Panc1 (cell line): ENCODE results near the gene TNN. TPM values are rescaled to one million over a fixed set of nuclear protein-coding genes. Genes with fewer than 3 reads are reported as not detected.

ENCODE experiments used
- ATAC-seq: fragments of 200-7000 bp; cut with Tn5 transposase; 2 replicates; pipeline ENCODE4 v1.9.1; 2020; ENCODE audit warnings: mild to moderate bottlenecking, moderate library complexity
- BruUV-seq: library from RNA; stranded (reverse); fragments of 400-500 nt; replicated peaks from 2 replicates; lab custom pipeline; 2021; lab: Mats Ljungman, UMichigan
- CTCF ChIA-PET: fragments of 300-600 bp; sonication (Branson Sonifier 250); formaldehyde crosslinking; loops from one replicate; lab custom pipeline; 2022; ENCODE audit warnings: antibody characterized with exemption; lab: Charles Lee
- POLR2A ChIA-PET: fragments of 300-600 bp; sonication (Branson Sonifier 250); formaldehyde crosslinking; loops from one replicate; lab custom pipeline; 2022; ENCODE audit warnings: antibody characterized with exemption; lab: Charles Lee
- DNase-seq: peaks from one replicate; pipeline ENCODE4 v3.0.0-alpha.2; 2010; ENCODE audit warnings: low read depth, low spot score
- H3K27ac ChIP-seq: 2 replicates; pipeline ENCODE4 v1.5.1; 2011; ENCODE audit warnings: mild to moderate bottlenecking, low read length, inconsistent platforms
- H3K27me3 ChIP-seq: fragments of 200-500 bp; sonication (Bioruptor generic); 2 replicates; pipeline ENCODE4 v1.6.0; 2014; ENCODE audit warnings: low read length, inconsistent platforms; ENCODE audit not compliant: control insufficient read depth, insufficient read depth
- H3K36me3 ChIP-seq: fragments of 200-500 bp; sonication (Bioruptor generic); 2 replicates; pipeline ENCODE4 v1.5.1; 2014; ENCODE audit warnings: inconsistent platforms, mild to moderate bottlenecking, low read length, moderate library complexity; ENCODE audit not compliant: control insufficient read depth, insufficient read depth
- H3K4me1 ChIP-seq: 2 replicates; pipeline ENCODE4 v1.5.1; 2011; ENCODE audit warnings: inconsistent platforms, mild to moderate bottlenecking, low read length, moderate library complexity; ENCODE audit not compliant: control insufficient read depth, insufficient read depth
- H3K4me3 ChIP-seq, 2 experiments: 2 replicates each; pipeline ENCODE4 v1.5.1; 2011 to 2012; ENCODE audit warnings: low read depth in 2 of 2, low read length in 2 of 2, mild to moderate bottlenecking in 2 of 2, inconsistent platforms in 1 of 2, moderate library complexity in 1 of 2
- H3K9me3 ChIP-seq: fragments of 200-500 bp; sonication (Bioruptor generic); 2 replicates; pipeline ENCODE4 v1.5.1; 2014; ENCODE audit warnings: low read depth, mild to moderate bottlenecking, inconsistent platforms, low read length, moderate library complexity; ENCODE audit not compliant: control insufficient read depth, insufficient read depth
- POLR2AphosphoS5 ChIP-seq: IDR thresholded peaks from 2 replicates; pipeline ENCODE4 v1.6.1; 2012; ENCODE audit warnings: mild to moderate bottlenecking, low read depth, low read length, moderate library complexity
- SIN3A ChIP-seq: IDR thresholded peaks from 2 replicates; pipeline ENCODE4 v1.6.1; 2012; ENCODE audit warnings: low read depth, mild to moderate bottlenecking, low read length, moderate library complexity, borderline replicate concordance; ENCODE audit not compliant: insufficient read depth
- TCF7L2 ChIP-seq: IDR thresholded peaks from 2 replicates; pipeline ENCODE4 v1.6.1; 2011; ENCODE audit warnings: mild to moderate bottlenecking, low read depth, low read length, inconsistent platforms
- in situ Hi-C: cut with HindIII; loops from 2 replicates; pipeline ENCODE4 v1.10.0; 2016; ENCODE audit warnings: low sequenced_read_pairs, low pct_unique_long_range_greater_than_20kb
- intact Hi-C: fragments of 100-400 bp; cut with micrococcal nuclease; formaldehyde crosslinking; loops from one replicate; pipeline ENCODE4 v1.10.0; 2022; ENCODE audit not compliant: unreplicated experiment
- total RNA-seq: library from RNA; stranded (reverse); gene quantifications from one replicate; pipeline ENCODE4 v1.2.1, GENCODE V29; 2021; ENCODE audit not compliant: unreplicated experiment
- TF ChIP-seq, protein P1 (sequence below), 2 experiments: IDR thresholded peaks; 2 replicates each; pipeline ENCODE4 v1.6.1; 2011 to 2012; ENCODE audit warnings: low read depth in 2 of 2, control low read depth in 1 of 2, low read length in 1 of 2, mild to moderate bottlenecking in 1 of 2, moderate library complexity in 1 of 2; ENCODE audit not compliant: insufficient read depth in 1 of 2
- TF ChIP-seq, protein P2 (sequence below): fragments of 450-650 bp; IDR thresholded peaks from 2 replicates; pipeline ENCODE4 v1.5.1; 2017; ENCODE audit warnings: mild to moderate bottlenecking

Gene TNN
- total RNA-seq, 1 experiment from 2014 or later, result not detected

DNA sequence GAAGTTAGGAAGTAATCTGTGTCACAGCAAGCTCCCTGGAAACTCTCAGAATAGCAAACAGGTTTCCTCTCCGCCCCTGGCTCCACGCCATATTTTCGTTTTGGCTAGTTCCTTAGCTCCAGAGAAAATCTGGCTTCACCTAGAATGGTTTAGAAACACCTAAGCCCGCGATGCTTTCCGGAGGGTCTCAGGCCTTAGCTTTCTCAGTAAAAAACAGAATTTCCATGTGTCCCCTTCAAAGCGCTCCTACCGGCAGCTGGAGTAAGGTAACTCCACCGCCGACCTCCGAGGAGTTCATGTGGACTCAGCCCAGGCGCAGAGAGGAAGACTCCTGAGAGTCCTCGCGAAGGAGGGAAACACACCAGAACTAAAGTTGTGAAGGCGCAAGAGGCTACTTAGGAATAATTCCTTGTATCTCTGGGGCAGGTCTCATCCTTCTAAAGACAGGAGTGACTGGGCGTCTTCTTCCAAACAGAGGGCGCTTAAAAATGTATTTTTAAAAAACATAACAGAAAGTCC lies 124.5 kb downstream of the TNN start:
- peak overlapping the region; percentile 39 to 65 for H3K4me3 ChIP-seq
- BruUV-seq, result no TSS peak
- TF ChIP-seq, protein P1, sequence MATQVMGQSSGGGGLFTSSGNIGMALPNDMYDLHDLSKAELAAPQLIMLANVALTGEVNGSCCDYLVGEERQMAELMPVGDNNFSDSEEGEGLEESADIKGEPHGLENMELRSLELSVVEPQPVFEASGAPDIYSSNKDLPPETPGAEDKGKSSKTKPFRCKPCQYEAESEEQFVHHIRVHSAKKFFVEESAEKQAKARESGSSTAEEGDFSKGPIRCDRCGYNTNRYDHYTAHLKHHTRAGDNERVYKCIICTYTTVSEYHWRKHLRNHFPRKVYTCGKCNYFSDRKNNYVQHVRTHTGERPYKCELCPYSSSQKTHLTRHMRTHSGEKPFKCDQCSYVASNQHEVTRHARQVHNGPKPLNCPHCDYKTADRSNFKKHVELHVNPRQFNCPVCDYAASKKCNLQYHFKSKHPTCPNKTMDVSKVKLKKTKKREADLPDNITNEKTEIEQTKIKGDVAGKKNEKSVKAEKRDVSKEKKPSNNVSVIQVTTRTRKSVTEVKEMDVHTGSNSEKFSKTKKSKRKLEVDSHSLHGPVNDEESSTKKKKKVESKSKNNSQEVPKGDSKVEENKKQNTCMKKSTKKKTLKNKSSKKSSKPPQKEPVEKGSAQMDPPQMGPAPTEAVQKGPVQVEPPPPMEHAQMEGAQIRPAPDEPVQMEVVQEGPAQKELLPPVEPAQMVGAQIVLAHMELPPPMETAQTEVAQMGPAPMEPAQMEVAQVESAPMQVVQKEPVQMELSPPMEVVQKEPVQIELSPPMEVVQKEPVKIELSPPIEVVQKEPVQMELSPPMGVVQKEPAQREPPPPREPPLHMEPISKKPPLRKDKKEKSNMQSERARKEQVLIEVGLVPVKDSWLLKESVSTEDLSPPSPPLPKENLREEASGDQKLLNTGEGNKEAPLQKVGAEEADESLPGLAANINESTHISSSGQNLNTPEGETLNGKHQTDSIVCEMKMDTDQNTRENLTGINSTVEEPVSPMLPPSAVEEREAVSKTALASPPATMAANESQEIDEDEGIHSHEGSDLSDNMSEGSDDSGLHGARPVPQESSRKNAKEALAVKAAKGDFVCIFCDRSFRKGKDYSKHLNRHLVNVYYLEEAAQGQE (IDR thresholded peaks at IDR 0.05; ENCODE audit: insufficient read depth in 1 of 2, low read depth in 2 of 2, low read length in 1 of 2), result no peak
- TF ChIP-seq, protein P2, sequence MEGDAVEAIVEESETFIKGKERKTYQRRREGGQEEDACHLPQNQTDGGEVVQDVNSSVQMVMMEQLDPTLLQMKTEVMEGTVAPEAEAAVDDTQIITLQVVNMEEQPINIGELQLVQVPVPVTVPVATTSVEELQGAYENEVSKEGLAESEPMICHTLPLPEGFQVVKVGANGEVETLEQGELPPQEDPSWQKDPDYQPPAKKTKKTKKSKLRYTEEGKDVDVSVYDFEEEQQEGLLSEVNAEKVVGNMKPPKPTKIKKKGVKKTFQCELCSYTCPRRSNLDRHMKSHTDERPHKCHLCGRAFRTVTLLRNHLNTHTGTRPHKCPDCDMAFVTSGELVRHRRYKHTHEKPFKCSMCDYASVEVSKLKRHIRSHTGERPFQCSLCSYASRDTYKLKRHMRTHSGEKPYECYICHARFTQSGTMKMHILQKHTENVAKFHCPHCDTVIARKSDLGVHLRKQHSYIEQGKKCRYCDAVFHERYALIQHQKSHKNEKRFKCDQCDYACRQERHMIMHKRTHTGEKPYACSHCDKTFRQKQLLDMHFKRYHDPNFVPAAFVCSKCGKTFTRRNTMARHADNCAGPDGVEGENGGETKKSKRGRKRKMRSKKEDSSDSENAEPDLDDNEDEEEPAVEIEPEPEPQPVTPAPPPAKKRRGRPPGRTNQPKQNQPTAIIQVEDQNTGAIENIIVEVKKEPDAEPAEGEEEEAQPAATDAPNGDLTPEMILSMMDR, result no peak
- TF ChIP-seq TCF7L2 (no peak), SIN3A (no peak), POLR2AphosphoS5 (no peak)
- ChIA-PET POLR2A (no interaction called here), CTCF (interaction anchor here (0.7 kb wide), 1 partner anchor 40 kb away, joined by 3 read pairs; no protein-coding TSS in a partner anchor)
- intact Hi-C loops (no loop called here), in situ Hi-C loops (no loop called here)
- H3K27ac ChIP-seq, result no peak overlapping the region
- H3K36me3 ChIP-seq, result peaks cover 8% of the 10 kb centered on the region; the same call in 1 of the 2 replicates
- peaks cover 3% of the 10 kb centered on the region; the same call in 1 of the 2 replicates for H3K27me3 ChIP-seq
- H3K9me3 ChIP-seq, result no peaks in the 10 kb centered on the region
- DNase-seq (no peak), ATAC-seq (peak; percentile 59)
- H3K4me1 ChIP-seq, result peaks cover 7% of the 10 kb centered on the region

DNA sequence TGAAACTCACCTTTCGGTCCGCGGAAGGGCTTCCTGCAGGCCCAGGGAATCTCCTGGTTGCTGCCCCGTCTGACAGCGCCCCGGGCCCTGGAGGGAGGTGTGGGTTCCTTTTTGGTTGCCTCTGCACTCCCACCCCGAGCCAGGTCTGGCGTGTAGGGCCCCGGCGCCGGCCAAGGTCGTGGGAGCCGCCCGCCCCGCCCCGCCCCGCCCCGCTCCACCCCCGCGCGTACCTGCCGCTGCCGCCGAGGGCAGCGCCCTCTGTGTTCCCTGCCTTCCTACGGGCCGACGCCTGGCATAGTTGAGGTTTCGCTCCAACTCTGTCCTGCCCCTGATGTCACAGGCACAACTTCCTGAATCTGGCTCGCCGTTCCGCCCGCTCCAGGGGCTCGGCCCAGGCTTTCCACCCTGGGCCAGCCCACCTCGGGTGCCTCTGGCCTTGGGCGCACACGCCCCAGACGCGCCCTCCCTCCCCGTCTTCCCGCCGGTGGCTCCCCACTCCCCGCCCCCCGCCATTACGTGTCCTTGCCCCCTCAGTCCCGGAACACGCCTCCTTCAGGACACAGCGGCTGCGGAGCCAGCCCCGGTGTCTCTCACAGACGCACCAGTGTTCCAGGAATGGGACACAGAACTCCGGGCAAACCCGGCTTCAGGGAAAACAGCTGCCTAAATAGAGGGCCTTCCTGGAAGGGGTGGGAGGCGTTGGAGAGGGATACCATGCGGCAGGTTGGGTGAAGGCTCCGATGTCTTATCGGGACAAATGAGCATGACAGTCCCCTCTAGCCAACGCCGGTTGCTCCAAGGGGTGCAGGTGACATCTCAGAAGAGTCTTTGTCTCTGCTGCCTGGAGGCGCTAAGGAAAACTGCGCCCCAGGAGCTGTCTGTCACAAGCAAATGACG lies 125.2 kb downstream of the TNN start, which contains the start of gene KIAA0040:
KIAA0040 (minus strand) TSS at position 147 of the 897 bp plus-strand sequence. CDS start 31,763 bp downstream, outside the sequence.
- ChIA-PET POLR2A (no interaction called here), CTCF (no interaction called here)
- Histone ChIP-seq H3K27me3 (peaks cover 3% of the 10 kb centered on the region; the same call in 1 of the 2 replicates), H3K4me3 (peak within 1 kb of the TSS; percentile 39 to 65), H3K36me3 (peaks cover 8% of the 10 kb centered on the region; the same call in 1 of the 2 replicates), H3K4me1 (peaks cover 7% of the 10 kb centered on the region), H3K27ac (no peak within 1 kb of the TSS), H3K9me3 (no peaks in the 10 kb centered on the region)
- in situ Hi-C loops (no loop called here), intact Hi-C loops (no loop called here)
- TF ChIP-seq POLR2AphosphoS5 (no peak), SIN3A (no peak), TCF7L2 (no peak)
- TF ChIP-seq, protein P1 (IDR thresholded peaks at IDR 0.05; ENCODE audit: insufficient read depth in 1 of 2, low read depth in 2 of 2, low read length in 1 of 2), result no peak
- TF ChIP-seq, protein P2, result 0 out of 2 replicates have a peak, but pooled peaks have one; percentile 15
- ATAC-seq (peak; percentile 88), DNase-seq (no peak)
- BruUV-seq, result no TSS peak
